Keratinocyte (primary cell): ENCODE measurements around the gene HSD17B2. TPM values are rescaled to one million over a fixed set of nuclear protein-coding genes. Genes with fewer than 3 reads are reported as not detected.

Experiments used
- DNase-seq: peaks from one replicate; pipeline ENCODE4 v3.0.0-alpha.2; 2011; ENCODE audit warnings: low read depth, missing footprints, low spot score
- FAIRE-seq: peaks from 2 replicates; lab custom pipeline; 2011; peaks lifted over from hg19 to GRCh38; lab: Jason Lieb, UNC
- H2AFZ ChIP-seq: 2 replicates; pipeline ENCODE4 v1.6.0; 2012; ENCODE audit warnings: low read length, control low read depth, inconsistent platforms; ENCODE audit not compliant: control insufficient read depth
- H3K27ac ChIP-seq: 2 replicates; pipeline ENCODE4 v1.5.1; 2011; ENCODE audit warnings: low read length; ENCODE audit not compliant: control insufficient read depth, insufficient read depth
- H3K27me3 ChIP-seq: 3 replicates; pipeline ENCODE4 v1.6.0; 2011; ENCODE audit warnings: low read length; ENCODE audit not compliant: control insufficient read depth, insufficient read depth; ENCODE audit errors: extremely low read depth
- H3K36me3 ChIP-seq, 2 experiments: 2 replicates in 1 of 2; 3 replicates in 1 of 2; pipeline ENCODE4 v1.5.1; 2011; ENCODE audit warnings: low read length in 2 of 2, mild to moderate bottlenecking in 1 of 2; ENCODE audit not compliant: control insufficient read depth in 2 of 2, insufficient read depth in 2 of 2; ENCODE audit errors: extremely low read depth in 1 of 2
- H3K4me1 ChIP-seq: 3 replicates; pipeline ENCODE4 v1.5.1; 2011; ENCODE audit warnings: low read length; ENCODE audit not compliant: control insufficient read depth, insufficient read depth; ENCODE audit errors: extremely low read depth
- H3K4me2 ChIP-seq: 3 replicates; pipeline ENCODE4 v1.6.0; 2011; ENCODE audit warnings: low read depth, low read length; ENCODE audit not compliant: control insufficient read depth, insufficient read depth; ENCODE audit errors: extremely low read depth
- H3K4me3 ChIP-seq, 3 experiments: fragments of 200-600 bp in 1 of 3; sonication (generic) in 1 of 3; 2 replicates in 2 of 3; 3 replicates in 1 of 3; pipeline ENCODE4 v1.5.1; 2011 to 2016; ENCODE audit warnings: low read length in 3 of 3, mild to moderate bottlenecking in 3 of 3, control low read depth in 2 of 3, inconsistent platforms in 1 of 3, low read depth in 1 of 3, mixed read lengths in 1 of 3, mixed run types in 1 of 3, moderate library complexity in 1 of 3; ENCODE audit not compliant: control insufficient read depth in 2 of 3, insufficient read depth in 2 of 3; ENCODE audit errors: extremely low read depth in 1 of 3
- H3K79me2 ChIP-seq: 2 replicates; pipeline ENCODE4 v1.6.0; 2012; ENCODE audit warnings: low read length; ENCODE audit not compliant: control insufficient read depth, insufficient read depth
- H3K9ac ChIP-seq: 3 replicates; pipeline ENCODE4 v1.6.0; 2011; ENCODE audit warnings: low read length; ENCODE audit not compliant: control insufficient read depth, insufficient read depth; ENCODE audit errors: extremely low read depth
- H3K9me1 ChIP-seq: 3 replicates; pipeline ENCODE4 v1.6.0; 2011; ENCODE audit warnings: low read length; ENCODE audit not compliant: control insufficient read depth, insufficient read depth; ENCODE audit errors: extremely low read depth
- H3K9me3 ChIP-seq: 2 replicates; pipeline ENCODE4 v1.5.1; 2012; ENCODE audit warnings: low read depth, low read length; ENCODE audit not compliant: control insufficient read depth
- H4K20me1 ChIP-seq: 3 replicates; pipeline ENCODE4 v1.6.0; 2011; ENCODE audit warnings: low read length; ENCODE audit not compliant: control insufficient read depth, insufficient read depth; ENCODE audit errors: extremely low read depth
- EZH2 ChIP-seq: IDR thresholded peaks from one replicate; pipeline ENCODE4 v1.6.1; 2012; ENCODE audit warnings: inconsistent platforms, mild to moderate bottlenecking, low read length, moderate library complexity
- dilution Hi-C: fragments of 300-500 bp; cut with MboI; formaldehyde crosslinking; loops from one replicate; pipeline ENCODE4 v1.7.0; 2020; ENCODE audit warnings: low sequenced_read_pairs; ENCODE audit not compliant: extremely low pct_ligation_motif_present
- polyA plus RNA-seq, 5 experiments: library from polyadenylated mRNA; depleted of rRNA in 3 of 5; stranded (reverse) in 3 of 5; stranded (forward) in 1 of 5; unstranded in 1 of 5; fragments of >200 nt; gene quantifications; 1 replicate in 1 of 5; 2 replicates in 3 of 5; 3 replicates in 1 of 5; pipeline versions ENCODE4 v1.2.1 to v1.2.3, GENCODE V29; 2011 to 2012; ENCODE audit warnings: missing spikeins in 2 of 5, low read depth in 1 of 5, low replicate concordance in 1 of 5
- TF ChIP-seq, protein P1 (sequence below), 3 experiments: IDR thresholded peaks in 1 of 3; conservative IDR thresholded peaks in 1 of 3; optimal IDR thresholded peaks in 1 of 3; 2 replicates in 2 of 3; 3 replicates in 1 of 3; pipeline versions ENCODE3 to v1.5.1; 2011; ENCODE audit warnings: low read length in 3 of 3, mild to moderate bottlenecking in 3 of 3, moderate library complexity in 2 of 3, control low read depth in 1 of 3, inconsistent platforms in 1 of 3; ENCODE audit not compliant: insufficient read depth in 2 of 3; ENCODE audit errors: extremely low read depth in 1 of 3

HSD17B2 gene
- polyA plus RNA-seq, 1 donor (not counting 4 experiments of a cell fraction or from before 2014, with no cell fraction given): 3.1 TPM

GRCh38 chr16:82023206-82023605 is 11.8 kb upstream of the HSD17B2 start:
- Histone ChIP-seq H3K4me2 (no peak overlapping the region), H3K9ac (no peak overlapping the region), H3K27me3 (no peaks in the 10 kb centered on the region), H3K36me3 (no peaks in the 10 kb centered on the region), H3K9me3 (no peaks in the 10 kb centered on the region), H3K79me2 (no peaks in the 10 kb centered on the region), H3K4me1 (peaks cover 15% of the 10 kb centered on the region), H2AFZ (peak overlapping the region; percentile 6), H3K9me1 (no peaks in the 10 kb centered on the region), H3K27ac (no peak overlapping the region), H3K4me3 (no peak overlapping the region), H4K20me1 (no peaks in the 10 kb centered on the region)
- no peak for TF ChIP-seq EZH2
- TF ChIP-seq, protein P1, sequence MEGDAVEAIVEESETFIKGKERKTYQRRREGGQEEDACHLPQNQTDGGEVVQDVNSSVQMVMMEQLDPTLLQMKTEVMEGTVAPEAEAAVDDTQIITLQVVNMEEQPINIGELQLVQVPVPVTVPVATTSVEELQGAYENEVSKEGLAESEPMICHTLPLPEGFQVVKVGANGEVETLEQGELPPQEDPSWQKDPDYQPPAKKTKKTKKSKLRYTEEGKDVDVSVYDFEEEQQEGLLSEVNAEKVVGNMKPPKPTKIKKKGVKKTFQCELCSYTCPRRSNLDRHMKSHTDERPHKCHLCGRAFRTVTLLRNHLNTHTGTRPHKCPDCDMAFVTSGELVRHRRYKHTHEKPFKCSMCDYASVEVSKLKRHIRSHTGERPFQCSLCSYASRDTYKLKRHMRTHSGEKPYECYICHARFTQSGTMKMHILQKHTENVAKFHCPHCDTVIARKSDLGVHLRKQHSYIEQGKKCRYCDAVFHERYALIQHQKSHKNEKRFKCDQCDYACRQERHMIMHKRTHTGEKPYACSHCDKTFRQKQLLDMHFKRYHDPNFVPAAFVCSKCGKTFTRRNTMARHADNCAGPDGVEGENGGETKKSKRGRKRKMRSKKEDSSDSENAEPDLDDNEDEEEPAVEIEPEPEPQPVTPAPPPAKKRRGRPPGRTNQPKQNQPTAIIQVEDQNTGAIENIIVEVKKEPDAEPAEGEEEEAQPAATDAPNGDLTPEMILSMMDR (optimal IDR thresholded peaks at IDR 0.05 in 1 of 3, IDR thresholded peaks at IDR 0.05 in 1 of 3, conservative IDR thresholded peaks at IDR 0.05 in 1 of 3; ENCODE audit: extremely low read depth in 1 of 3, insufficient read depth in 2 of 3, low read length in 3 of 3): no peak
- no peak for DNase-seq
- FAIRE-seq: no peak
- dilution Hi-C loops: no loop called here

DNA sequence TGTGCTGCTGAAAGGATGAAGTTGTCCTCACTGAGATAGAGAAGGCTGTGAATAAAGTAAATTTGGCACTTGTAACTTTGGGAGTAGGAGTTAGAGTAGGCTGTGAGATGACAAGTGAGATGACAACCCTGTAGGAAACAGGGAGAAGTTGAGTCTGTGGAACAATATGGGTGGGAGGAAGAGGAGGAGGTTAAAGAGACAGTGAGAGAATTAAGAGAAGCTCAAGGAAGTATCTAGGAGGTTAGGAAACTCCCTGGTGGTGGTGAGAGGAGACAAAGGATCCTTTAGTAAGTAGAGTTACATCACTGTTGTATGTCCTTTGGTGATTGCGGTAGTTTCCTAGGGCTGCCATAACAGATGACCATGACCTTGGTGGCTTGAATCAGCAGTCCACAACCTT is 10.7 kb upstream of the HSD17B2 start:
- Histone ChIP-seq H4K20me1 (no peaks in the 10 kb centered on the region), H3K36me3 (no peaks in the 10 kb centered on the region), H3K4me2 (no peak overlapping the region), H3K9me1 (no peaks in the 10 kb centered on the region), H3K27ac (no peak overlapping the region), H3K4me3 (no peak overlapping the region), H3K4me1 (peaks cover 17% of the 10 kb centered on the region), H2AFZ (no peak overlapping the region), H3K9ac (no peak overlapping the region), H3K79me2 (no peaks in the 10 kb centered on the region), H3K9me3 (no peaks in the 10 kb centered on the region), H3K27me3 (no peaks in the 10 kb centered on the region)
- TF ChIP-seq EZH2: no peak
- TF ChIP-seq, protein P1 (optimal IDR thresholded peaks at IDR 0.05 in 1 of 3, IDR thresholded peaks at IDR 0.05 in 1 of 3, conservative IDR thresholded peaks at IDR 0.05 in 1 of 3; ENCODE audit: extremely low read depth in 1 of 3, insufficient read depth in 2 of 3, low read length in 3 of 3): no peak
- dilution Hi-C loops: no loop called here
- FAIRE-seq (no peak), DNase-seq (no peak)
